Stimulated activated CD8-positive, alpha-beta memory T cell treated with anti-CD3 and anti-CD28 coated beads, Interleukin-12 subunit alpha, Interleukin-12 subunit beta, amount 100 ng/mL, for 1 hour (primary cell): ENCODE data around the gene HDAC4.

ENCODE experiments used
- DNase-seq: peaks from one replicate; pipeline ENCODE4 v3.0.0-alpha.2; 2020; ENCODE audit warnings: low read depth

Gene HDAC4

DNA sequence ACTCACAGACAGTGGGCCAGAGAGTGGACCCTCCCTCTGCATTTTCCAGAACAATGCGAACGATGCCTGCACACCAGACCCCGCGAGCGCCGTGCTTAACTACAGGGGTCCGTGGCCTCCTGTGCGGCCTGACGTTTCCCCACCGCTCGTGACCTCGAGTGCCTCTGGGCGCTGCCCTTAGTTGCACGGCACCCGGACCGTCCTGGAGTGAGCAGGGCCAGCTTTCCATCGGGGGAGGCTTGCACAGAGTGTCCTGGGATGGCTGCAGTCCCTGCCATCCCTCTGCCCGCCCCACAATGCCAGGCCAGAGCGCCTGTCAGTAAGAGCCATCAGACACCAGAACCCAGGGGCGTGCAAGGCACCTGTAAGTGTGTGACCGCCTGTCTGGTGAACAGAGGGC is 335.9 kb downstream of the HDAC4 start:
- DNase-seq: no peak

DNA sequence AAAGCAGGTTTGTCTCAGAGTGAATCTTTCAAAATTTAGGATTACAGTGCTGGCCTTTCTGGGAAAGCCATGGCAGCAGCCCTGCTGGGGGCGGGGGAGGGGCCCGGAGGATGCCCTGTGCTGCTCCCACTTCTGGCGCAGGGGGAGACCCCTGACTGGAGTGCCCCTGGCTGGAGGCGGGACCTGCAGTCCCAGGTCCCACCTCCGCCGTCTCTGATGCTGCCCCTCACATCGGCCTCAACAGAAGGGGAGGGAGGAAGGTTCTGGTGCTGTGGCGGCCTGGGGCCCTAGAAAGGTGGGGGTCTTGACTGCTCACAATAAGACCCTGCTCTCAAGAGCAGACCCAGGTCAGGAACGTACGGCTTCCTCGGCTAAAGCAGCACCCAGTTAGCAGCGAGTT is 336.6 kb downstream of the HDAC4 start:
- DNase-seq: no peak

GRCh38 chr2:239062743-239063142 is 338.1 kb downstream of the HDAC4 start:
- no peak for DNase-seq

DNA sequence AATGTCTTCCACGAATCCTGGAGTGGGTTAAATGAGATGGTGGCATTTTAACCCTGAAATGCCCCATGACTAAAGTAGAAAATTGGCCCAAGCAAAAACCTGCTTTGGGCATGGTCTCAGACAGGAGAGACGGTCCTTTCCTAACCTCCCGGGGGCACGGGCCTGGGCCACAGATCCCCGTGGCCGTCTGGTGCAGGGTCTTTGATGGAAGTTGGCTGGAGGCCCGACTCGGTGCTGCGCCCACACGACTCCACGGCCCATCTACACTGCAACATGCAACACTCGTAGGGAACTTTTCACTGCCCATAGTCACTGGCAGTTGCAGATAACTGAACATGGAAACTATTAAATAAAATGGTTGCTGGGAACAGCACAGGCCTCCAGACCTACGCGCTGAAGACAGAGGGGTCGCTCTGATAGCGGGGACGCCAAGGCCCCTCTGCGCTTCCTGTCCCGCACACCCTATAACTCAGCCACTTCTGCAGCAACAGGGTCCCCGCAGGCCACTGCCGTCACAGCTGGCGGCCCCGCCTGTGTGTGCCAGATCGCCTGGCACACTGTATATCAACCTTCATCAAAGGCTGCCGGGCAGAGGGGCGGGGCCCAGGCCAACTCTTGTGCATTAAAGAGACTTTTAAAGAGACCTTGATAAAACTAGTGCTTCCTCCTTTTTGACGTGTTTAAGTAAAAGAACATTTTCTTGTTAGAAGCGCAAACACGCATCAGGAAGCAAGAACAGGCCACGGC is 338.8 kb downstream of the HDAC4 start:
- no peak for DNase-seq

- no peak for DNase-seq
Observed at GRCh38 chr2:239061121-239061666, 339.6 kb downstream of the HDAC4 start.

DNA sequence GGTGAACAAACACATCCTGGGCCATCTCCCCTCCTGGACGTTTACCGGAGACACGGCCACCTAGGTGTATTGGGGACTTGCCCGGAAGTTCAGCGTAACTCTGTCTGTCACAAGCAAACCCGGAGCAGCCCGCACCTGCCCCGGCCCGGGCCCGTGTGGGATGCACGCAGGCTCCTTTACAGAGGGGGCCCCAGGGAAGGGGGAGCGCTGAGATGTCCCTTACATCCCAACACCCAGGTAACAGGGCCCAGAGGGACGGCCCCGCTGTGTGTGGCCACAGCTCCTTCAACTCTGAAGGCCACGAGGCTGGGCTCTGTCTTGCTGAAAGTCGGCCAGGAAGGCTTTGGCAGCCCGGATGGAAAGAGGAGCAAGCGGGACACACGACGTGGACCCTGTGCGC is 340.1 kb downstream of the HDAC4 start:
- DNase-seq: no peak

DNA sequence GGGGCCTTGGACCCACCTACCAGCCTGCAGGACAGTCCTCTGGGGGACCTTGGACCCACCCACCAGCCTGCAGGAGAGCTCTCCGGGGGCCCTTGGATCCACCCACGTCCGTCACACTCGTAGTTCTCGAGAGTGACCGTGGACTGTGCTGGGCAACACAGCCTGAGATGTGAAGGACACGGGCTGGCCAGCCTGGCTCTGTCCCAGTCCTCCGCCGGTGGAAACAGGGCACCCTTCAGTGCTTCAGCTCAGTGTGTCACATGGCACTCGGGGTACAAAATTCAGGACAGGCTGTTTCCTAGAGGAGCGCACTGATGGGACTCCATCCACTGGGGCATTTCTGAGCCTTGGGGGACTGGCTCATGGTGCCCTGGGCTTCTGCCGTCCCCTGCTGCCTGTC is 341.0 kb downstream of the HDAC4 start:
- no peak for DNase-seq

DNA sequence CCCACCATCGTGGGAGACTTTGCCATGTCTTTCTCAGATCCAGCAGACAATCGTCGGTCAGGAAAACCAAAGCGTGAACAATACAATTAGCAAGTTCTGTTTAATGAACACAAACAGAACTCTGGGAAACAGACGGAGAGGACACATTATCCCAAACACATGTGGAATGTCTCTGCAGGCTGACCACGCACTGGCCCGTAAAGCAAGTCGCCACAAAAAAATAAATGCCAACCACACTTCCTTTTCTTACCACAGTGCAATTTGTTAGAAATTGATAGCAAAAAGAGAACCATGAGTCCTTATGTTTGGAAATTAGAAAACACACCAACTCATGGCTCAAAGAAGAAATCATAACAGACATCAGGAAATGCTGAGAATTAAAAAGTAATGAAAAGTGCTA is 342.1 kb downstream of the HDAC4 start:
- DNase-seq: no peak

GRCh38 chr2:239057533-239057932 is 343.3 kb downstream of the HDAC4 start:
- no peak for DNase-seq

DNA sequence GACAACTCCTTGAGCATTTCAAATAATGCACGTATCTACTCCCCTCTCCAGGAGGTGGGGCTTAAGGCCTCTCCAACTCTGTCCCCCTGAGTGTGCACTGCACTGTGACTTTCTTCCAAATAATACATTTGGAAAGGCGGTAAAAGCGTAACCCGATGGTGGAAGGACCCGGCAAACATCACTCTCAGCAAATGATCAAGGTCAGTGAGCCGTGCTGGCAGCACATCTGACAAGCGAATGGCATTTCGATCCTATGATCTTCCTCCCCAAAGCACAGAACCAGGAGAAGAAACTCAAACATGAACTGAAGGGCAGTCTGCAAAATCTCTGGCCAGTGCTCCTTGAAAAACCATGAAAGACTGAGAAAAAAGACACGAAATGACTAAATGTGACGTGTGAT is 344.2 kb downstream of the HDAC4 start:
- no peak for DNase-seq

DNA sequence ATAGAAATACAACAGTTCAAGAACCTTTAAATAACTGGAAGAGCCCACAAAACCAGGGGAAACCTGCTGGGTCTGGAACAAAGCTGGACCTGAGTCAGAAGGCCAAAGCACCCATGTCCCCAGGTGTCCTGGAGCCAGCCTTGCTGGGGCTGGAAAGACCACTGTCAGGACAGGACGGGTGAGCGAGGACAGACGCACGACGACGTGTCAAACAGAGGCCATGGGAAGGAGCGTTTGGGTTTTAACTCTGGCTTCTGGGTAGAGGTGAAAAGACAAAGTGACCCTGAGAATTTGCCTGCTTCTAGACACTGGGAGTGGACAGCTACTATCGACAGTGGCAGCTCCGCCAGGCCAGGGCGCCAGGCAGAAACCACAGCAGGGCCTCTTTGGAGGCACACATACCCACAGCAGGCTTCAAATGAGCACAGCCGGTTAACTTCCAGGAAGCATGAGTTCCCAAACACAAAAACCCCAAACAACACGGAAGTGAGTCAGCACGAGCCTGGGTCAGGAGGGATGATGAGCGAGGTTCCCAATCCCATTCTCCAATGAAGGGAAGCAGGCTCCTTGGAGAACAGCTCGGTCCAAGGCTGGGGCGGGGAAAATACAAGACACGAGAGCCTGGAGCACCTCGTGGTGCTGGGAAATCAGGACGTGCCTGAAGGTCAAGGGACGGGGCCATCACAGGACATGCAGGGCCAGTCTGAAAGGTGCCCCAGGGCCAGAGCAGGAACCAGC is 344.9 kb downstream of the HDAC4 start:
- DNase-seq: no peak

DNA sequence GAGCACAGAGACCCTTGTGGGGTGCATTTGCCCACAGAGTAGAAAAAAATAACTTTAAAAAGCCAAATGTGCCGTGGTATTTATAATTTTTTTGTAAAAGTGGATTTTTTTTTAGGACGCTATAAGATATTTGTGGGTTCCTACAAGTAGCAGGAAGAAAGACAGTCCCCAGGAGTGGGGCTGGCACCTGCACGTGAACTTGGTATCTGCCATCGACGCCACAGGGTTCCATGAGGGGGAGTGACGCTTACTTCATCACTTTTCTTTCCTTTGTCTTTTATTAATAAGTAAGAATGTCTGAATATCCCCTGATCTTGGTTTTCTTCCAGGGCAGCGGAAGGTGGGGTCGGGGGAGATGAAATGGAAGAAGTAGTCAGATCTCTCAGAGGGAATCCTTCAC is 345.9 kb downstream of the HDAC4 start:
- DNase-seq: no peak

GRCh38 chr2:239053801-239054503 is 346.9 kb downstream of the HDAC4 start:
- DNase-seq: no peak

DNA sequence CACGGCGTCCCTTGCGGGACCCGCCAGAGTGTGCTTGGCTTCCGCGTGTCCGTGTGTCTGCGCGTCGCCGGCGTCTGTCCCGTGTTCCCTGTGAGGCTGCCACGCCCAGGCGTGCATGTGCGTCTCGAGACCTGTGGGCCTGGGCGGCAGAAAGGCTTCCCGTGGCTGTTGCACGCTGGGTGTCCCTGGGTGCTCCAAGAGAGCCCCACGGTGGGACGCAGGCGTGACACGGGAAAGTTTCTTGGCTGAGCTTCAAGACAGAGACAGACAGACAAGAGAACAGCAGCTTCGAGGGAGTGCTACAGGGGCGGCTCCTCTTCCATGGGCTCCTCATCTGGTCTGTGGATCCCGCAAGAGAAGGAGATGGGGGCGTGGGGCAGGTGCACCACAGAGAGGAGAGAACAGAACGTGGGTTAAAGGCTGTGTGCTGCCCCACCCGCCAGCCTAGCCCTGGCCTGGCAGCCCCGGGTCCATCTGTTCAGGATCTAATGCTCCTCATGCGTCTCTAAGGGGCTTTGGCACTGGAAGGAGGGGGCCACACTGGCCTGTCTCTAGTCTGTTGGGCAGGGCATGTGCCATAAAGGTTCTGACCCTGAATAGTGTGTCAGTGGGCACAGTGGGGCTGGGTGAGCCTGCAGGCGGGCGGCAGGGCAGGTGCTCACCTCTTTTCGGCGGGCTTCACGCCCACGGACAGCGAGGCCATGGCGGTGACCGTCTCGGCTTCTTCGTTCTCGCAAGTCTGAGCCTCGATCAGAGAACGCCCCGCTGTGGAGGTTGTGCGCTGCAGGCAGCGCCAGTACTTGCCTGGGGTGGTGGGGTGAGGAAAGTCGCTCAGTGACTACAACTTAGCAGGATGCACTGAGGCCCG is 347.8 kb downstream of the HDAC4 start:
- DNase-seq: no peak

DNA sequence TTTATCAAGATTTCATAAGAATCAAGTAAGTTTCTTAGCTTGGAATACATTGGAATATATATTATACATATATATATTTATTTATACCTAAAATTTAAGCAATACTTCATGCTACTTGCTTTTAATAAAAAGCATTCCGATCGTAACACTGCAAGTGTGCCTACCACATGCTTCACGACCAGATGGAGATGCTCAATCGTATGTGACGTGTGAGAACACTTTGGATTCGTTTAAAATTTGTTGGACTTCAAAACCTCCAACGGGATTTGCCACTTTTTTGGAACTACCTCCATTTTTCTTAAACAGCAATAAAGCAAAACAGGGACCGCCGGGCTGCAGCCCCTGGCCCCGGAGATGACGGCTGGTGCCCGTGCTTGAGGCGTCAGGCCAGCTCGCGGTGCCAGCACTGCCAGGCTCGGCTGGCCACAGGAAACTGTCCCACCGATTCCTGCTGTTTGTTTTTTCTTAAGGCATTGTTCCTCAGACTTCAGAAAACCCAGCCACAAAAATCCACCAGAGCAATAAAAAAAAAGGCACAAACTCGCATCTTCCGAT is 348.9 kb downstream of the HDAC4 start:
- DNase-seq: no peak

- DNase-seq: no peak
Observed at GRCh38 chr2:239050252-239050649, 350.6 kb downstream of the HDAC4 start.

- DNase-seq: no peak
Observed at GRCh38 chr2:239049421-239050251, 351.2 kb downstream of the HDAC4 start.

- no peak for DNase-seq
Observed at GRCh38 chr2:239048736-239049135, 352.1 kb downstream of the HDAC4 start.

DNA sequence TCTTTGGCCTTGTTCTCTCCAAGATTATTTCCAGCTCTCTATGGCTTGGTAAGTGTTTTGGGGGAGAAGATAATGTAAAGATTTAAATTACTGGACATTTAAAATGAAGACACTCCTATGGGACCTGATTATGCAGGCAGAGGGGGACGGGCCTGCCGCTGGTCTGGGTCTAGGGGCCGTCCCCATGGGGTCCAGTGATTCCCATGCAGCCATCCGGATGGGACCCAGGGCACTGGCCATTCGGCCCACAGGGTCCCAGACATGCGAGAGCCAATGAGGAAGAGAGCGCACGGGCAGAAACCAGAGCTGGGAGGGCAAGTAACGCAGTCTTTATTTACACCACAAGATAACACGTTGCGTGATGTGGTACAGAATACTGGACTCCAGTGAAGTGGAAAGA is 353.0 kb downstream of the HDAC4 start:
- no peak for DNase-seq

DNA sequence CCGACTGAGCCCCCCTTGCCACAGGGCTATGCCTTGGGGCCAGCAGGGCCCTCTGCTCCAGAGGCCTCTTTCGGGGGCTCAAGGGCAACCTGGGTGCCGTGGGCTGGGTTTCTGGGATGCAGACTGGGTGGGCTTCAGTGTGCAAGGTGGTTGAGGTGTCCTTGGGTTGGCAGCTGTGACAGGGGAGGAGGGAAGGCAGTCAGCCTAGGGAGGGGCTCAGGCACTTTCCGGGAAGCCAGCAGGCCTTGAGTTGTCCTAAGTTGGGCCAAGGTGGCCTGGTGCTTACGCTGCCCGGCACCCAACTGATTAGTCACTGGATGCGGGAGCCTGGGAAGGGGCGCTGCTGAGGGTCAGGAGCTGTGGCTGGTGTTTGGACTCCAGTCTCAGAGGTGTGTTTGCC is 353.4 kb downstream of the HDAC4 start:
- no peak for DNase-seq

DNA sequence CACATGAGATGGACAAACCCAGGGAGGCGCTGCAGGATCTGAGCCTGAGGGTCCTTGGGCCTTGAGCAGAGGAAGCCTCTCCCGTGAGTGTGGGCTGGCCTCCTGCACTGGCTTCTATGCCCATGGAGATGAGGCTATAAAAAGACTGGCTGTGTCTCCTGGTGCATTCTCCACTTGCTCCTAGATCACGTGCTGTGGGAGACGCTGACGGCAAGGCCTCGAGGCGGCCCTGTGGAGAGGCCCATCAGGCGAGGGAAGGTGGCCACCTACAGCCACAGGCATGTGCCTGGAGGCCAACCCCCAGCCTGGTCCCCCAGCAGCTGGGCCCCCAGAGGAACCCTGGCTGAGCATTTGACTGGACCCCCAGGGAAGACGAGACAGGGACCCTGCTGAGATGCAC is 354.0 kb downstream of the HDAC4 start:
- no peak for DNase-seq
